RPMI8226 (cell line): ENCODE data around the gene PDHB.

Experiments
- DNase-seq: peaks from one replicate; pipeline ENCODE4 v3.0.0-alpha.2; 2015

The PDHB gene

DNA sequence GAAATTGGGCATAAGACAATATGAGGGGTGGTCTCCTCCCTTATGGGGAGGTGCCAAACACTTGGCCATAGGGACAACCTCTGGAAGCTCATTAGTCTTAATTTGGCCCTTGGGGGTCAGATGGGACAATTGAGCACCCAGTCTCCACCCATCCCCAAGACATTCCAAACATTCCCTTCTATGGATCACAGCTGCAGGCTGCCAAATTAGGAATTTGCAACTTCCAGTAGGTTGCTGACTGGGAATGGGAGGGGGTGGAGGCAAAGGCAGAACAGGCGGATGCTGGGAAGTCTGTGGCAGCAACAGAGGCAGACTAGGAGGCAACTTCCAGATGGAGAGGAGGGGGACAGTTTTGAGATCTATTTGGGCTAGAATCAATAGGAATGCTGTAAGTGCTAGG is 1.4 kb upstream of the PDHB start:
- DNase-seq = no peak

DNA sequence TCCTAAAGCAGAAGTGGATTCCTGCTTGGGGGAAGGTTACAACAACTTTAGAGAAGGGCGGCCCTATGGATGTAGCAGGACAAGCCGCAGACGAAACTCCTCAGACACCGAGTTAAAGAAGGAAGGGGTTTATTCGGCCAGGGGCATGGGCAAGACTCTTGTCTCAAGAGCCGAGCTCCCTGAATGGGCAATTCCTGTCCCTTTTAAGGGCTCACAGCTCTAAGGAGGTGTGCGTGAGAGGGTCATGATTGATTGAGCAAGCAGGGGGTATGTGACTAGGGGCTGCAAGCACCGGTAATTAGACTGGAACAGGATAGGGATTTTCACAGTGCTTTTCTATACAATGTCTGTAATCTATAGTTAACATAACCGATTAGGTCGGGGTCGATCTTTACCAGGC is 879 bp upstream of the PDHB start:
- DNase-seq = no peak

DNA sequence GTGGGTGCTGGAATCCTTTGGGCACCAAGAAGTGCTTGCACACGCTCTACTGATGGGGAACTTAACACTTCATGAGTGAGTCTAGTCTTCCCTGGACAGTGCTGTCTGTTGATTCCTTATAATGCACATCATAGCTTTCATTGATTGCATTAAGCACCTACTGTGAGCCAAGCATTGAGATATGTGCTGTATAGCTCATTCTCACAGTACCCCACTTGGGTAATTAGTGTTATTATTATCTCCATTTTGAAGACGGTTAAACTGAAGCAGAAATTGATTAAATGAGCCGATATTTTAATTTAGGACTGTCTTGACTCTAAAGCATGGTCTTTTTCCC is 504 bp upstream of the PDHB start:
- no peak for DNase-seq

DNA sequence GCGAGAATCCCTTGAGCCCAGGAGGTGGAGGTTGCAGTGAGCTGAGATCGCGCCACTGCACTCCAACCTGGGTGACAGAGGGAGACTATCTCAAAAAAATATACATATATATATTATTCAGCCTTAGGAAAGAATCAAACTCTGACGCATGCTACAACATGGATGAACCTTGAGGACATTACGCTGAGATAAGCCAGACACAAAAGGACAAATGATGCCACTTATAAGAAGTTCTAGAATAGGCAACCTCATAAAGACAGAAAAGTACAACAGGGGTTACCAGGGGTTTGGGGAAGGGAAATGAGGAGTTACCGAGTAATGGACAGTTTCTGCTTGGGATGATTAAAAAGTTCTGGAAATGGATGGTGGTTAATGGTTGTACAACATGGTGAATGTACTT is 727 bp downstream of the PDHB start:
- DNase-seq = no peak

DNA sequence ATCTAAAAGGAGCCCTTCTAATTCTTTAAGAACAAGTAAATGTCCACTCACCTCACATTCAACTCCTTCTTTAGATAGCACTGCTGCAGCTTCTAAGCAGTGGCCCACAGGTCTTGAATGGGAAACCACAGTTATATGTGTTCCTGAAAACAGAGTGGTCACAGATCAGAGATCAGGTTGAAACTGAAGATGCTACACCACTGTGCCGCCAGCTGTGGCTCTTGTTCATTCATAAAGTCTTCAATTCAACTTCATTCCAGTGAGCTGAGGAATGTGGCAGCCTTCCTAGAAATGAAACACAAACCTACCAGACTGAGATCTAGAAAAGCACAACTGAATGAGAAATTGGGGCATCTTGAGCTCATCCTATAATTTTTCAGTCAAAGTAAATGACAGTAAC is 4.0 kb downstream of the PDHB start:
- DNase-seq = no peak

DNA sequence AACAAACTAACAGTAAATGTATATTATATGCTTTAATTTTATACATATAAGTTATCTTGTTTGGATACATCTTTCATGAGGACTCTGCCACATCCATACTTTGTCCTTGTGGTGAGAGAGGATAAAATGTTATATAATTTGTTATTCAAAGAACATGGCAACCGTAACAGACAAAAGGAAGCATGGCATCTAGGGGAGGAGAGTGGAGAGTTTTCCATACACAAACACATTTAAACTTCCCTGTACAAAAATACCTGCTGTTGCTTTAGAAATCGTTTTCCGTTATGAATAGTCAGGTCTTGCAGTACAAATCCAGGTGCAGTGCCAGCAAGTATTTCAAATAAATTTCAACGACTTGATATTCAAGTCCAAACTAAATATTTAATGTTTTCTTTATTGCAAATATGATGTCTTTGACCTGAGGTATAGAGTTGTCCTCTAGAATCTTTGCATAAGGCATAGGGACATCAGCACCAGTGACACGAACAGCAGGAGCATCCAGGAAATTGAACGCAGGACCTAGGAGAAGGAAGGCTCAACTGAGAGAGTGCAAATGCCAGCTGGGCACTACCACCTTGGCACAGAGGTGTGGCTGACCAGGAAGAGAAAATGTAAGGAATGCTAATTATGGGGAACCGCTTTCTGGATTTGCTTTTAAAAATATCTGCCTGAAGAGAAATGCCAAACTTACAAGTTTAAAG is 5.8 kb downstream of the PDHB start:
- no peak for DNase-seq

DNA sequence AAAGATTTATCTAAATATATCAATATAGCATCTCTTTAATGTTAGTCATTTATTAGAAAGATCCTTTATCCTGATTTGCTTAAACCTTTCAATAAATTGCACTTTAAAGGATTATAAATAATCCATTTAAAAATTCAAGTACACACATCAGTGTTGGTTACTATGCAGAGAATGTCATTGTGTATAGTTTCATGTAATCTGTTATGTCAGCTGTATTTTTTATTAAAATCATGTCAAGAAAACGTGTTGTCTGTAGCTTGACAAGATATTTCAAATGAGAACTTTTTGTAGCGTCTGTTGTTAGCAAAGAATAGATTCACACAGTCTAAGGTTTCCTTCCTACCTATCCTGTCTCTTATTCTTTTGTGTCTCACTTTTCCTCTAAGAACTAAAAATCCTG is 7.8 kb downstream of the PDHB start:
- no peak for DNase-seq

DNA sequence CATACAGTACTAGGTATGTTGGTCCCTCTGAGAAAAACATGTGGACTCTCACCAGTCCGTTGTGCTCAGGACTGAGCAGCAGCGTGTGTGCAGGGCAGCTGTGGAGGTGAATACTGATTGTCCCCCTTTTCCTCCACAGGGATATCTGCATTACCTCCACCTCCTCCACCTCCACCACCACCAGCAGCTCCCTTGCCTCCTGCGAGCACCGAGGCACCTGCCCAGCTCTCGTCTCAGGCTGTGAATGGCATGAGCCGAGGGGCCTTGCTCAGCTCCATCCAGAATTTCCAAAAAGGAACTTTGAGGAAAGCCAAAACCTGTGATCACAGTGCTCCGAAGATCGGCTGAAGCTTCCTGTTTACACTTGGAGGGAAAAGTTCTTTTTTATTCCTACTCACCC is 9.0 kb downstream of the PDHB start:
- DNase-seq = no peak

DNA sequence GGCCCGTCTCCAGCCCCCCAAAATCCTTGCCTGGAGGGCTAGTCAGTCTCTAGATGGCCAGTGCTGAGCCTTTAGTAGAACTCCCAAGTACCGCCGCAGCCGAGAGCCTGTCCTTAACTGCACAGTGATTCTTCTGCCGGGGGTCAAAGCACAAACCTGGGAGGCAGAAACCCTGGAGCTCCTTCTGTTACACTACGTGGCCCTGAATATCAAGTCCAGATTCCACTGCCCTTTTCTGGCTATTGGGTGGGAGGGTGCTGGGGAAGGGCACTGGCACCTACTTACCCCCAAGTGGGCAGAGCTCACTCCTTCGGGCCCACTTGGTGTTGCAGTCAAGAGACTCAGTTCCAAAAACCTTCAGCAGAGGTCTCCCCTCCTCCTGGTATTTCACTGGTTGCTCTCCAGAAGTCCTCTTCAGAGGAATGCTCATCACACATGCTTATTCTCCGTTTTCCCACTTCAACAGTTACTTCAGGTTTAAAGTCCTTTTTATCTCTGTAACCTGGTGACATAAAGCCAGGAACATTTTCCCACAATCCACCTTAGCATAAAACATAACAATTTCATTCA is 10.8 kb downstream of the PDHB start:
- no peak for DNase-seq

DNA sequence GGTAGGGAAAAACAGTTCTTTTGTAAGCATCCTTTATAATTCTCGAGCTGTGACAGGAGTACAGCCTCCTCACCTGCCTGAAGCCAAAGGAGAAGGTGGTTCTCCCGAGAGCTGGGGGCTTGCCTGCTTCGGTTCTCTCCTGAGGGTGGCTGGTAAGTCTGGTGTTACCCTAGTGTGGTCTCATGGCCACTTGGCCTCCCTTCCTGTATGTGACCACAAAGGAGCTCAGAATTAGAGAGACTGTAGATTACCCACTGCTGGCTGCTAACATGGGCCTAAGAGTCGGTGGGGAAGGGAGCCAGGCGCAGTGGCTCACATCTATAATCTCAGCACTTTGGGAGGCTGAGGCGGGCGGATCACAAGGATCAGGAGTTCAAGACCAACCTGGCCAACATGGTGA is 12.6 kb downstream of the PDHB start:
- no peak for DNase-seq

DNA sequence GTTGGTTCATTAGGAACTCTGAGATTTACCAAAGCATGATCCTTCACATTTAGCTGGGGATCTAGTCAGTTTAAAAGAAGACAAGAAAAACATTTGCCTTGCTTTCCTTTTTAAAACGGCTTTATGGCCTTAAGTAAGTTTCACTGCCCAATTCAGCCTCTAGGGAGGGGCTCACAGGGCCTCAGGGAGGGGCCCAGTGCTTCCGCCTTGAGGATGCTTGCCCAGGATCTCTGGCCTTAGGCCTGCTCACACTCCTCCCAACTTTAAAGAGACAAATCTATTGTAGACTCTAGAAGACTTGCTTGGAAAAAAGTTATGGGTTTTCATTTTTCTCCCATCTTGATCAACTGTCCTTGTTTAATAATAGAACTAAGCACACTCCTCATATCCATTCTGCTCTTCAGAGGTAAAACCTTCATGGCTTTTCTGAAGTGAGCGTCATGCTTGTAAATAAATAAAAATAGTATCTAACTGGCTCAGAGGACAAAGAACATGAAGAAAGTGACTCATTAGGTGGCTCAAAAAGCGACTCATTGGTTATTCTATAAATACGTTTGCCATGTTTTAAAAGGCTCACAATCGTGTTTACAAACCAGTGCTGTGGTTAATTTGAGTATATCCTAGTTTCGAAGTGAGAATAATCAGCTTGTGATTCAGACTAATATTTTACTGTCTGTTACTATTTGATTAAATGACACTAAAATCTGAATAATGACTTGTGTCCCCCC is 13.7 kb downstream of the PDHB start:
- no peak for DNase-seq

DNA sequence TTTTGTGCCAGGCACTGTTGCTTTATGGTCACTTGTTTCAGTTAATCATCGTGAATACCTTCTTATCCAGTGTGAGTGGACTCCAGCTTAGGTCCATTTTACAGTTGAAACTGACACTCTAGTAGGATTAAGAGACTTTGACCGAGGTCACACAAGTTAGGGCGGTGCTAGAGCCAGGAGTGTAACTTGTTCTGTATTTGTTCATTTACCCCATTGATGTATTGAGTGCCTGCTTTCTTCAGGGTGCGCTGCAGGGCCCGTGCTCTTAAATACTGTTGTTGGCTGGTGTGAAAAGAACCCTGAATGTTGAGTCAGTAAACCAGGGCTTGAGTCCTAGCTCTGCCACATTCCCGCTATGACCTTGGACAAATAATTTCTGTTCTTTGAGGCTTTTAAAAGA is 15.4 kb downstream of the PDHB start:
- DNase-seq = no peak

DNA sequence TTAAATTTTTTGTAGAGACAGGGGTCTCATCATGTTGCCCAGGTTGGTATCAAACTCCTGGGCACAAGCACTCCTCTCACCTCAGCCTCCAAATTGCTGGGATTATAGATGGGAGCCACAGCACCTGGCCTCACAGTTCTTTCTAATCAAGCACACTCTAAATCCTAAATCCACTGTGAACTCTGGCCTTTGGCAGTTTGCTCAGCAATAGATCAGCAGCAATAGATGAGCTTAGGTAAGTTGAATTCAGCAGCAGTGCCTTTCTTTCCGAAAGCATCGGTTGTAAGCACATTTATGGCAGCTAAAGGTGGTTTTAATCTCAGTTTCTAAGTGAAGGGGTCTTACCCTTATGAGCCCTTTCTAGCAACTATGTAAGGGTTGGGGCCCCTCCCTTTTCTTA is 16.6 kb downstream of the PDHB start:
- no peak for DNase-seq

DNA sequence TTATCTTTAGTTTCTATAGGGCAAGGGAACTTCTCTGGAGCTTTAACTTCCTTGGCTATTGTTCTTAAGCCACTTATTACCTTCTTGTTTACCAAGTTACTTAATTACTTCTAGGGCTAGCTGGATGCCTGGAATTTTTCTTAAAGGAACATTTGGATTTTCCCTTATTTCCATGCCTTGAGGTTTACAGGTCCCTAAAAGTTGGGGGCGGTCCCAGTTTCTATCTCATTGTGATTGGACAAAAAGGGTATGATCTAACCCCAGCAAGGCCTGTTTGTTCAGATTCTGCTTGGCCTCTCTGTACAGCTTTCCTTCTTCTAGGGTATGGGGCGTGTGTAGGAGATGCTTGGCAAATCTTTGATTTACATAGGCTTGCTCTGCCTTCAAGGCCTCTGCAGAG is 17.4 kb downstream of the PDHB start:
- DNase-seq = no peak

DNA sequence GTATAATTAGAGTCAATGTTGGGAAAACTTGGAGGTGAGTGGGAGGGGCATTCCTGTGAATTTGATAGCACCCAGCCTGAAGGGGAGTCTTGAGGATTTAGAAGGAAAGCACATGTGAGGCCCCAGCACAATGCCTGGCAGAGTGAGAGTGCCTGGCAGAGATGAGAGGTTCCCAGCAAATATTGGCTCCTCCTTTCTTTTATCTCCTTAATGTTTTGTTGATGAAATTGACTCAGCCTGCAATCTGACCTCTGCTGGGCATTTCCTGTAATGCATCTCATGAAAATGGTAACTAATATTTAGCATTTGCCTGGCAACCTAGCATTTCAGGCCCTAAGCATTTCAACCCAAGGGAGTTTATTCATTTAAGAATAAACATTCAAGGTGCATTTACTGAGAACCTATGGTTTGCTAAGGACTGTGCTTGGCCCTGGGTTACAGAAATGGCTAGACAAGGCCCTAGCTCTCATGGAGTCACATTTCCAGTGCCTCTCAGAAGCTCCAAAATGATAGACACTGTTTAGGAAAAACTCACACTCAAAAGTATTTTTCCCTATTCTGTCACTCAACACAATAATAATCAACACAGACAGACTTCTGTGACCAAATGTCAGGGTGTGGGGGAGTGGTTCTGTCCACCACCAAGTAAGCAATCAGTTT is 19.0 kb downstream of the PDHB start:
- peak; percentile 66 for DNase-seq

DNA sequence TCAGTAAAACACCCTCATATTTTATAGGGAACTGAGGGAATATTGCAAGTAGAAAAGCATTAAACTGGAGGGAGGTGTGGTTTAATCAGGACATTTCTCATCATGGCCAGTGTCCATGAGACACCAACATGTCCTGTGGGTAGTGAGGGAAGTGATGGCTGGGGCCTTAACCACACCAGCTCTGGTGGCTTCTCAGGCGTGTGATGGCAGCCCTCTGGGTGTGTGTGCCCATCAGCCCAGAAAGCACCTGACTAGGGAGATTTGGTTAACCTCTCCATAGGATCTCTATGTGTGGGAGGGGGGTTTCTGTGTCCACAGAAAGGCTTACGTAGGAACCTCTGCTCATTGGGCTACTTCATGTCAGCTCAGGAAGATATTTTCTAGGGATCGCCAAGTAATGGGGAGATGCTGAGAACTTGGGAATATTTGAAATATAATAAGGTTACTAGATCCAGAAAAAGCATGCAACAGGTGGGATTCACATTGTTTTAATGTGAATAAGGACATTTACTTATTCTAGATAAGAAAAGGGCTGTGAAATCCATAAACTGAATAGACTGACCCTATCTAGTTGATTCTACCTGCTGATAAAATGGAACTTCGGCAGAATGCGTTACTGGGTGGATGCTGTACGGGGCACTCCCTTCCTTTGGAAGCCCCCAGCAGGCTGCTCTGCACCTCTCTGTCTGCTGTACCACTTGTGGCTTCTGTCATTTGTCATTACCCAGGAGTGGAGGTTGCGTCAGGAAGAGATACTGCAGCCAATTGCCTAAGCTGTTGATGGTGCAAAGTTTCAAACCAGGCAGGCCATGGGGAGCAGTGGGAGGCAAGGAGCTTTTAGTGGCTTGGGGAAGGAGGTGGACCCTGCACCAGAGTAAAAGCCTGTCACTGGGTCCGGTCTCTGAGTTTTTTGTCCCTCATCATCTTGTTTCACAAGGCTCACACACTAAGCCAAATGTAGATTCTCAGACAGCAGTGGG is 21.5 kb downstream of the PDHB start:
- no peak for DNase-seq

DNA sequence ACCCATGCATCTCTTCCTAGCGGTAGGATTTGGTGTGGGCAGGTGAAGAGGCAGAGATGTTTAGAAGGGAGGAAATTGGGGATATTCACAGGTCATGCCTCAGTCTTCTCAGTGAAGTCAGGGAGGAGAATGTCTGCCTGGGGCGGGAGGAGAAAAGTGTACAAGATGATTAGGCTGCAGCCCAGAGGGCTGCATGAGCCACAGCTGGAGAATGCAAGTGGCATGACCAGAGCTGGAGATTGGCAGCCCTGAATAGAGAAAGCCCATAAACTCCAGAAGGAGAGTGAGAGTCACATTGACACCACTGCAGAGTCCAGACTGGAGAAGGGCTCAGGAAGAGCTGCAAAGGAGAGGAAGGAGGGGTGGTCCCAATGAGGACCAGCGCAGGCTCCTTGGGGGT is 22.6 kb downstream of the PDHB start:
- no peak for DNase-seq

DNA sequence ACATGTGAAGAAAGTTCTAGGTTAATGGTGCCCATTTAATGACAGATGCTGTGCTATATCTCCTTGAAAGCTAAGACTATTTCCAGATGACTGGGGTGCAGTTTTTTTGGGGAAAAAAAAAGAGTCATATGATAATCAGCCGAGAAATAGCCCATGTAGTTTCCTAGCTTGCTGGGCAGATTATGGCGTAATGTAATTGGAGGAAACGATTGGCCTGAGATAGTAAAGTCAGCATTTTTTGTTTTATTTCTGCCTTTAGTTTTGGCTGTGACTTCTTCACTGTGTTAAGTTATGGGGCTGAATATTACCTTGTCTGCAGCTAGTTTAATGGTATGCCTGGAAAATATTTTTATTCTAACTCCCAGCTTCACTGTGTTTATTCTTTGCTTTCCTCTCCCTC is 24.0 kb downstream of the PDHB start:
- no peak for DNase-seq

DNA sequence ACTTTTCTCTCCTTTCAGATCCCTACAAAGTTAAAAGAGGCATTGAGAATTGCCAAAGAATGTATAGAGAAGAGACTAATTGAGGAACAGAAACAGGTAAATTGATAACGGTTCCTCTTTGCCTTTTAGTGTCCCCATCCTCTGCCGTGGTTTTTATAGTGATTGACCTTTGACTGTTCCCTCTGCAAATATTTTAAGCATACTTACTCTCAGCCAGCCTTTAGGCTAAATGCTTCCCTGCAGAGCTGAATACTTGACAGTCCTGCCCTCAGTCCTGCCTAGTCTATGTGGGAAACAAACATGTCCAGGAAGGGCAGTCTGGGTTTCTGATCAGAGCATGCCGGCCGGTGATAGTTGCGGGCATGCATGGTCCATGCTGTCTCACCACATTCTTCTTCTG is 24.7 kb downstream of the PDHB start:
- no peak for DNase-seq

DNA sequence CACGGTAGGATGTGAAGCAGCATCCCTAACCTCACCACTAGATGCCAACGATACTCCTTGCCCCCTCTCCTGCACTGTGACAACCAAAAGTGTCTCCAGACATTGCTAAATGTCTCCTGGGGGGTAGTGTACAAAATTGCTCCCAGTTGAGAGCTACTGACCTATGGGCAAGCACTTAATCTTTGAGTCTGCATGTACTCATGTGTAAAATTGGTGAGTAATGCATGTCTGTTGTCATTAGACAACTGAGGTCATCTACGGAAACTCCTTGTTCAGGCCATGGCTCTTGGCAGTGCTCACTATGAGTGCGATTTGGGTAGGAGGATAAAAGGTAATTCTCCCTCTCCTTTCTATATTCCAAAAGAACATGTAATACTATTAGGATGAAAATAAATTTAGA is 29.2 kb downstream of the PDHB start:
- DNase-seq = no peak

DNA sequence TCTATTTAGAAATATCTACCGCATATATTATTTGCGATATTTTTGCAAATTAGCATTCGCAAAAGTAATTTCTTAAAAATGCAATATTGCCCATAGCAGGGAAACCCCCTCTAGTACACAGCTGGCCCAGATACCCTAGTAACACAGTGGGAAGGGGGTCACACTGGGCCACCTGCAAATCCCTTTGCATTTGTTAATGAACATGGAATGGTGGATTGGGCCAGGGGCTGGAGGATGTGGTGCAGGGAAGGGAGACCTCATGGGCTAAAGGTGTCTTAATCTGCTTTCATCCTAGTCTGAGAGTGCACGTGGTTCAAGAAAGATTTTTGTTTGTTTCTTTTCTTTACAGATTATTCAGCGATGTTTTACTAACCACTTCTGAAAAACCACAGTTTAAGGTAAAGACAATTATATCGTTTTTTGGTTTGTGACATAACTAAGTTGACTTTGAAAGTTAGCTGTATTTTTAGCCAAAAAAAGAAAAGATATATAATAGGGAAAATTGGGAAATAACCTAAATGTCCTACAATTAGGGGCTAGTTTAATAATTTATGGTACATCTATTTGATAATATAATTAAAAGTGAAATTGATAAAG is 30.0 kb downstream of the PDHB start:
- no peak for DNase-seq

DNA sequence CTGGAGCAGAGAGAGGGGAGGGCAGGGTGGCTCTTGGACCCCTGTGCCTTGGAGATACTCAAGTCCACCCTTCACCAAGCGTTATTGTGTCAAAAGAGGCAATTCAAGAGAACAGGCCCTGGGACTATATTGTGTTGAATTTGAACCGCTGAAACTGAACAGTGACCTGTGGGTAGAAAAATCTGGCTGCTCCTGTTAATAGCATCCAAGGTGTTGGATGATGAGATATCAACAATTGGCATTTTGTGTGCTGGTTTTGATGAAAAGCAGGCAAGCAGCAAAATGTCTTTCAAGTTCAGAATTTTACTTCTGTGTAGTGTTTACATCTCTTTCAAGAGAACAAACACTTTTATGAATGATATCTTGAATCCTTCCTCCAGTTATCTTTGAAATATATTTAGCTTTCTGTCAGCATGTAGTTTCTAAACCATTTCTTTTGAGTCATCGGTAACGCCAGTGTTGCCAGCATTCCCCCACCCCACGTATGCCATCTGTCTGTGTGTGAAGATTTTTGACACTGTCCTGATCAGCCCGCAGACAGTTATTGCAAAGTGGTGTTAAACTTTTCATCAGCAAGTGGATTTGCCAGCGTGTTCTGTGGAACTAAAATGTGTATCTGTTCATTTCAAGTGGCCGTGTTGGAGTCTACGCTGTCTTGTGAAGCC is 34.8 kb downstream of the PDHB start:
- no peak for DNase-seq
